Bronchial smooth muscle cell (primary cell): Measurements from ENCODE around the gene WFDC5. TPM values are rescaled to one million over a fixed set of nuclear protein-coding genes. Genes with fewer than 3 reads are reported as not detected.

ENCODE experiments used
- total RNA-seq: library from RNA; depleted of rRNA; stranded (reverse); fragments of >200 nt; gene quantifications from 2 replicates; pipeline ENCODE4 v1.2.1, GENCODE V29; 2014

WFDC5 gene
- total RNA-seq, result not detected in 2 replicates

GRCh38 chr20:45114465-45115385 lies at the start of gene WFDC5:
WFDC5 (minus strand) TSS chr20:45115174; CDS start chr20:45115083, 91 bp downstream.

GRCh38 chr20:45124365-45124764 lies 9.4 kb upstream of the WFDC5 start, which contains the start of gene WFDC12:
WFDC12 (minus strand) TSS chr20:45124465; CDS start chr20:45124447, 18 bp downstream.

GRCh38 chr20:45100563-45101245 lies 14.3 kb downstream of the WFDC5 start, which contains the start of gene KCNS1:
KCNS1 (minus strand) TSS chr20:45101127; CDS start chr20:45099236, 1,891 bp downstream.

Other genes with a start within 250 kb of the WFDC5 start
- gene YWHAB, start 229.5 kb downstream of the WFDC5 start, total RNA-seq, result 38.5 and 68.7 TPM in 2 replicates
- 6.8 and 15.5 TPM in 2 replicates for gene PABPC1L, start 205.1 kb downstream of the WFDC5 start, total RNA-seq
- gene TOMM34, start 154.8 kb downstream of the WFDC5 start, total RNA-seq, result 6.5 and 19.7 TPM in 2 replicates
- 16.1 and 24.0 TPM in 2 replicates for gene STK4, start 148.7 kb downstream of the WFDC5 start, total RNA-seq
- 0.09 and 0.79 TPM in 2 replicates for gene KCNS1, start 14.0 kb downstream of the WFDC5 start, total RNA-seq
- gene WFDC12, start 9.3 kb upstream of the WFDC5 start, total RNA-seq, result not detected in 2 replicates
- gene PI3, start 59.7 kb upstream of the WFDC5 start, total RNA-seq, result not detected in 2 replicates
- gene SEMG1, start 91.9 kb upstream of the WFDC5 start, total RNA-seq, result not detected in 2 replicates
- gene SEMG2, start 106.2 kb upstream of the WFDC5 start, total RNA-seq, result not detected in 2 replicates
- gene SLPI, start 139.4 kb upstream of the WFDC5 start, total RNA-seq, result 1.1 and 2.8 TPM in 2 replicates
- not detected in 2 replicates for gene RBPJL, start 191.7 kb upstream of the WFDC5 start, total RNA-seq
- 0.17 TPM in 1 of 2 replicates, not detected in the other for gene MATN4, start 193.1 kb upstream of the WFDC5 start, total RNA-seq
- 78.1 and 98.7 TPM in 2 replicates for gene SDC4, start 233.2 kb upstream of the WFDC5 start, total RNA-seq
- gene SYS1, start 248.0 kb upstream of the WFDC5 start, total RNA-seq, result 15.8 and 34.5 TPM in 2 replicates